ENCODE measurements around the gene GNG2. TPM values are rescaled to one million over a fixed set of nuclear protein-coding genes. Genes with fewer than 3 reads are reported as not detected.

Gene GNG2
- total RNA-seq, 6 experiments from 2014 or later = 1.9 to 7.6 (median 3.5) TPM

GRCh38 chr14:51862860-51863259 lies 2.4 kb downstream of the GNG2 start:
- H3K9me3 ChIP-seq = no peaks in the 10 kb centered on the region
- no peaks in the 10 kb centered on the region for H3K27me3 ChIP-seq
- H3K36me3 ChIP-seq = no peaks in the 10 kb centered on the region
- H3K4me1 ChIP-seq = peaks cover 0 to 3% (median 0%) of the 10 kb centered on the region in 4 donors
- no peak overlapping the region for H3K27ac ChIP-seq
- TF ChIP-seq POLR2A (IDR thresholded peaks at IDR 0.05) = no peak
- TF ChIP-seq, protein P1, sequence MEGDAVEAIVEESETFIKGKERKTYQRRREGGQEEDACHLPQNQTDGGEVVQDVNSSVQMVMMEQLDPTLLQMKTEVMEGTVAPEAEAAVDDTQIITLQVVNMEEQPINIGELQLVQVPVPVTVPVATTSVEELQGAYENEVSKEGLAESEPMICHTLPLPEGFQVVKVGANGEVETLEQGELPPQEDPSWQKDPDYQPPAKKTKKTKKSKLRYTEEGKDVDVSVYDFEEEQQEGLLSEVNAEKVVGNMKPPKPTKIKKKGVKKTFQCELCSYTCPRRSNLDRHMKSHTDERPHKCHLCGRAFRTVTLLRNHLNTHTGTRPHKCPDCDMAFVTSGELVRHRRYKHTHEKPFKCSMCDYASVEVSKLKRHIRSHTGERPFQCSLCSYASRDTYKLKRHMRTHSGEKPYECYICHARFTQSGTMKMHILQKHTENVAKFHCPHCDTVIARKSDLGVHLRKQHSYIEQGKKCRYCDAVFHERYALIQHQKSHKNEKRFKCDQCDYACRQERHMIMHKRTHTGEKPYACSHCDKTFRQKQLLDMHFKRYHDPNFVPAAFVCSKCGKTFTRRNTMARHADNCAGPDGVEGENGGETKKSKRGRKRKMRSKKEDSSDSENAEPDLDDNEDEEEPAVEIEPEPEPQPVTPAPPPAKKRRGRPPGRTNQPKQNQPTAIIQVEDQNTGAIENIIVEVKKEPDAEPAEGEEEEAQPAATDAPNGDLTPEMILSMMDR (IDR thresholded peaks at IDR 0.05) = no peak
- WGBS (ENCODE audit: insufficient coverage, low coverage, low lambda C conversion rate, missing lambda C conversion rate) = 56% methylated on average over 1 of the region's 1 CpG
- no peak for ATAC-seq
- no peak for DNase-seq
- H3K4me3 ChIP-seq = no peak overlapping the region
- intact Hi-C loops (cut with DNase I) = no loop called here

- no peaks in the 10 kb centered on the region for H3K36me3 ChIP-seq
- ATAC-seq (peak in 1 of 4 donors; percentile 33), DNase-seq (no peak)
- intact Hi-C loops (cut with DNase I) = no loop called here
- H3K27me3 ChIP-seq = no peaks in the 10 kb centered on the region
- no peak for TF ChIP-seq POLR2A (IDR thresholded peaks at IDR 0.05)
- TF ChIP-seq, protein P1 (IDR thresholded peaks at IDR 0.05) = no peak
- H3K4me3 ChIP-seq = no peak overlapping the region
- no peaks in the 10 kb centered on the region for H3K4me1 ChIP-seq
- WGBS (ENCODE audit: insufficient coverage, low coverage, low lambda C conversion rate, missing lambda C conversion rate) = 27% methylated on average over 5 of the region's 5 CpGs
- H3K27ac ChIP-seq = no peak overlapping the region
- no peaks in the 10 kb centered on the region for H3K9me3 ChIP-seq
These were observed 5.7 kb downstream of the GNG2 start for GRCh38 chr14:51865953-51866747.

DNA sequence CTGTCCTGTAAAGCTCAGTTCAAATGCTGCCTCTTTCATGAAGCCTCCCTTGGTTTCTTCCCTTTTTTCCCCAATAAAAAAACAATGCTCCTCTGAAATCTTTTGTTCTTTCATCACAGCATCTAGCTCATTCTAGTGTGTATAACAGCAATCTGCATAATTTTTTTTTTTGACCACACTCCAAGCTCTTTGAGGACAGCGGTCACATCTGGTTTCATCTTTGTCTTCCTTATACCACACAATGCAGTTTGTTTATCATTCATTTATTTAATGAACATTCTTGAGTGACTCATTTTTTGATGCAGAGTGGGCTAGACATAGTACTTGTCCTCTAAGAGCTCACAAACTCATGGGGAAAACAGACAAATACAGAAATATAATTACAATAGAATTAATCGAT lies 7.3 kb downstream of the GNG2 start:
- 45% methylated on average over 2 of the region's 2 CpGs for WGBS (ENCODE audit: insufficient coverage, low coverage, low lambda C conversion rate, missing lambda C conversion rate)
- no peaks in the 10 kb centered on the region for H3K9me3 ChIP-seq
- intact Hi-C loops (cut with DNase I) = no loop called here
- no peaks in the 10 kb centered on the region for H3K36me3 ChIP-seq
- no peak overlapping the region for H3K27ac ChIP-seq
- no peaks in the 10 kb centered on the region for H3K27me3 ChIP-seq
- ATAC-seq = no peak
- H3K4me1 ChIP-seq = no peaks in the 10 kb centered on the region
- DNase-seq = no peak
- TF ChIP-seq, protein P1 (IDR thresholded peaks at IDR 0.05) = no peak
- TF ChIP-seq POLR2A (IDR thresholded peaks at IDR 0.05) = no peak
- H3K4me3 ChIP-seq = no peak overlapping the region

- 69% methylated on average over 2 of the region's 2 CpGs for WGBS (ENCODE audit: insufficient coverage, low coverage, low lambda C conversion rate, missing lambda C conversion rate)
- ATAC-seq = no peak
- H3K4me1 ChIP-seq = no peaks in the 10 kb centered on the region
- TF ChIP-seq POLR2A (IDR thresholded peaks at IDR 0.05) = no peak
- TF ChIP-seq, protein P1 (IDR thresholded peaks at IDR 0.05) = no peak
- DNase-seq = no peak
- no peak overlapping the region for H3K4me3 ChIP-seq
- H3K27ac ChIP-seq = no peak overlapping the region
- H3K36me3 ChIP-seq = no peaks in the 10 kb centered on the region
- intact Hi-C loops (cut with DNase I) = no loop called here
- no peaks in the 10 kb centered on the region for H3K9me3 ChIP-seq
- no peaks in the 10 kb centered on the region for H3K27me3 ChIP-seq
These were observed 8.0 kb downstream of the GNG2 start for GRCh38 chr14:51868405-51868804.
